Spleen (tissue), 11 donors: ENCODE results near the gene LRBA. TPM values are rescaled to one million over a fixed set of nuclear protein-coding genes. Genes with fewer than 3 reads are reported as not detected.

Experiments used
- DNase-seq: peaks from one replicate; pipeline ENCODE4 v3.0.0-alpha.2; 2020
- H3K27ac ChIP-seq, 8 donors: fragments of 200-600 bp; sonication (generic) in 7 of 8; 1 replicate in 4 of 8; 2 replicates in 4 of 8; pipeline versions ENCODE4 v1.5.0 to v1.8.0; 2016 to 2021; ENCODE audit warnings: inconsistent platforms in 4 of 8, mild to moderate bottlenecking in 4 of 8, moderate library complexity in 1 of 8
- H3K27me3 ChIP-seq, 7 donors: fragments of 200-600 bp; sonication (generic) in 6 of 7; replicated peaks in 1 of 7; 1 replicate in 4 of 7; 2 replicates in 3 of 7; pipeline versions ENCODE4 v1.5.0 to v1.8.0; 2016 to 2021; ENCODE audit warnings: inconsistent platforms in 3 of 7, mild to moderate bottlenecking in 1 of 7
- H3K36me3 ChIP-seq, 6 donors: fragments of 200-600 bp; sonication (generic) in 5 of 6; 1 replicate in 4 of 6; 2 replicates in 2 of 6; pipeline versions ENCODE4 v1.5.0 to v1.8.0; 2016 to 2021; ENCODE audit warnings: inconsistent platforms in 2 of 6
- H3K4me1 ChIP-seq, 6 donors: fragments of 200-600 bp; sonication (generic) in 5 of 6; 1 replicate in 3 of 6; 2 replicates in 3 of 6; pipeline versions ENCODE4 v1.5.0 to v1.8.0; 2016 to 2021; ENCODE audit warnings: inconsistent platforms in 3 of 6
- H3K4me3 ChIP-seq, 8 donors: fragments of 200-600 bp; sonication (generic) in 7 of 8; 1 replicate in 4 of 8; 2 replicates in 4 of 8; pipeline versions ENCODE4 v1.5.0 to v1.8.0; 2016 to 2021; ENCODE audit warnings: inconsistent platforms in 4 of 8, mild to moderate bottlenecking in 4 of 8, moderate library complexity in 2 of 8
- H3K9me3 ChIP-seq, 8 donors: fragments of 200-600 bp; sonication (generic) in 7 of 8; 1 replicate in 4 of 8; 2 replicates in 4 of 8; pipeline versions ENCODE4 v1.5.0 to v1.8.0; 2016 to 2021; ENCODE audit warnings: inconsistent platforms in 4 of 8
- POLR2A ChIP-seq, 3 donors: fragments of 450-650 bp; IDR thresholded peaks; one replicate each; pipeline ENCODE4 v1.5.1; 2017; ENCODE audit warnings: antibody characterized with exemption in 3 of 3, mild to moderate bottlenecking in 1 of 3
- POLR2AphosphoS5 ChIP-seq, 3 donors: sonication (generic); formaldehyde crosslinking; IDR thresholded peaks; one replicate each; pipeline ENCODE4 v1.5.1; 2017; ENCODE audit warnings: antibody characterized with exemption in 3 of 3
- WGBS, 5 donors: extraction: QIAGEN DNeasy Blood & Tissue Kit in 3 of 5; methylation state at CpG; one replicate each; pipeline versions ENCODE4 v1.1.5 to v1.1.7; 2013 to 2018; 5-methylcytosine and 5-hydroxymethylcytosine counted together
- intact Hi-C: fragments of 100-400 bp; cut with DNase I; formaldehyde crosslinking; loops from one replicate; pipeline ENCODE4 v1.15.0; 2023; ENCODE audit warnings: low total_unique reads
- polyA plus RNA-seq, 3 donors: library from polyadenylated mRNA; stranded (reverse); fragments of 200-250 nt; gene quantifications; one replicate each; pipeline ENCODE4 v1.2.1, GENCODE V29; 2013
- total RNA-seq, 7 donors: library from RNA; depleted of rRNA in 3 of 7; stranded (reverse); fragments of >200 nt in 3 of 7; fragmentation: NEBNext Ultra II Directional in 4 of 7; extraction: Animal tissue kit (Norgen Biotek cat#: 25700) in 4 of 7; gene quantifications; one replicate each; pipeline versions ENCODE4 v1.1.0 to v1.2.1, GENCODE V29; 2016 to 2021
- TF ChIP-seq, protein P1 (sequence below), 11 experiments: fragments of 200-600 bp in 7 of 11; fragments of 450-650 bp in 4 of 11; sonication (generic) in 4 of 11; IDR thresholded peaks in 8 of 11; conservative IDR thresholded peaks in 3 of 11; 1 replicate in 7 of 11; 2 replicates in 4 of 11; pipeline versions ENCODE4 v1.4.0 to v1.8.0; 2016 to 2021; ENCODE audit warnings: antibody characterized with exemption in 11 of 11, inconsistent platforms in 4 of 11, mild to moderate bottlenecking in 1 of 11
- donor health status: healthy with polysubstance abuse.
- donor health status: DM: no; HTN: no; CAD: no; lungs with moderate emphysema.
- donor health status: DM: no; HTN: no; CAD: no.
- donor health status: Bipolar disorder and iron deficiency.
- donor health status: healthy.
- donor health status: DM: no; HTN: no; CAD: no.
- donor health status: DM: yes; HTN: yes; CAD: no.

LRBA gene
- total and polyA plus RNA-seq, 10 donors = 8.2 to 84.9 (median 50.5) TPM

DNA sequence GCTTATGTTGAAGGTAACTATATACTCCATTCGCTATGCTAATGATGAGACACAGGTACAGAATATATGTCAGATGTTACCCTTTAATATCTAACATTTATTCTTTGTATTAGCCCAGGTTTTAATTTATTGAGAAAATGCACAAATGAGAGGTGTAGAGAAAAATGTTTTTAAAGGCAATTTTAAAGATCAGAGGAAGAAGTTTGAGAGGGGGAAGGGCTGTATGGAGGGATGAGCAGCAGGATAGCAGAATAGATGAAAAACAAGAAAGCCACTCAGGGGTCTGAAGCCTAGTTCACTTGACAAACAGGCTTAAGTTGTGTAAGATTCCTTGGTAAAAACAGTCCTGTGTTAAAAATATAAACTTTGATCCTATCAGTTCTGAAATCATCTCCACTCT, 429.5 kb downstream of the LRBA start:
- no peaks in the 10 kb centered on the region for H3K27me3 ChIP-seq
- no peak overlapping the region for H3K4me3 ChIP-seq
- no peaks in the 10 kb centered on the region for H3K4me1 ChIP-seq
- H3K27ac ChIP-seq = no peak overlapping the region
- WGBS, 5 donors = 92 to 98% (median 97%) methylated on average over 1 of the region's 1 CpG
- intact Hi-C loops = no loop called here
- TF ChIP-seq POLR2AphosphoS5 (IDR thresholded peaks at IDR 0.05) (no peak), POLR2A (IDR thresholded peaks at IDR 0.05) (no peak)
- TF ChIP-seq, protein P1, sequence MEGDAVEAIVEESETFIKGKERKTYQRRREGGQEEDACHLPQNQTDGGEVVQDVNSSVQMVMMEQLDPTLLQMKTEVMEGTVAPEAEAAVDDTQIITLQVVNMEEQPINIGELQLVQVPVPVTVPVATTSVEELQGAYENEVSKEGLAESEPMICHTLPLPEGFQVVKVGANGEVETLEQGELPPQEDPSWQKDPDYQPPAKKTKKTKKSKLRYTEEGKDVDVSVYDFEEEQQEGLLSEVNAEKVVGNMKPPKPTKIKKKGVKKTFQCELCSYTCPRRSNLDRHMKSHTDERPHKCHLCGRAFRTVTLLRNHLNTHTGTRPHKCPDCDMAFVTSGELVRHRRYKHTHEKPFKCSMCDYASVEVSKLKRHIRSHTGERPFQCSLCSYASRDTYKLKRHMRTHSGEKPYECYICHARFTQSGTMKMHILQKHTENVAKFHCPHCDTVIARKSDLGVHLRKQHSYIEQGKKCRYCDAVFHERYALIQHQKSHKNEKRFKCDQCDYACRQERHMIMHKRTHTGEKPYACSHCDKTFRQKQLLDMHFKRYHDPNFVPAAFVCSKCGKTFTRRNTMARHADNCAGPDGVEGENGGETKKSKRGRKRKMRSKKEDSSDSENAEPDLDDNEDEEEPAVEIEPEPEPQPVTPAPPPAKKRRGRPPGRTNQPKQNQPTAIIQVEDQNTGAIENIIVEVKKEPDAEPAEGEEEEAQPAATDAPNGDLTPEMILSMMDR (IDR thresholded peaks at IDR 0.05 in 8 of 11, conservative IDR thresholded peaks at IDR 0.05 in 3 of 11) = no peak
- H3K9me3 ChIP-seq = peaks cover 0 to 17% (median 9%) of the 10 kb centered on the region in 8 donors
- no peak for DNase-seq
- peaks cover 2 to 87% (median 28%) of the 10 kb centered on the region in 6 donors for H3K36me3 ChIP-seq

GRCh38 chr4:150584111-150584915, 430.8 kb downstream of the LRBA start:
- intact Hi-C loops = no loop called here
- peaks cover 2 to 87% (median 25%) of the 10 kb centered on the region in 6 donors for H3K36me3 ChIP-seq
- TF ChIP-seq, protein P1 (IDR thresholded peaks at IDR 0.05 in 8 of 11, conservative IDR thresholded peaks at IDR 0.05 in 3 of 11) = no peak
- no peak for TF ChIP-seq POLR2A (IDR thresholded peaks at IDR 0.05)
- no peak for TF ChIP-seq POLR2AphosphoS5 (IDR thresholded peaks at IDR 0.05)
- H3K27me3 ChIP-seq = peaks cover 0 to 5% (median 0%) of the 10 kb centered on the region in 7 donors
- H3K27ac ChIP-seq = no peak overlapping the region
- H3K4me1 ChIP-seq = no peaks in the 10 kb centered on the region
- DNase-seq = no peak
- H3K9me3 ChIP-seq = peaks cover 0 to 28% (median 13%) of the 10 kb centered on the region in 8 donors
- H3K4me3 ChIP-seq = peak overlapping the region in 3 of 8 donors; percentile 27 to 62 (median 46)
- WGBS, 5 donors = 81 to 87% (median 84%) methylated on average over 11 of the region's 11 CpGs

DNA sequence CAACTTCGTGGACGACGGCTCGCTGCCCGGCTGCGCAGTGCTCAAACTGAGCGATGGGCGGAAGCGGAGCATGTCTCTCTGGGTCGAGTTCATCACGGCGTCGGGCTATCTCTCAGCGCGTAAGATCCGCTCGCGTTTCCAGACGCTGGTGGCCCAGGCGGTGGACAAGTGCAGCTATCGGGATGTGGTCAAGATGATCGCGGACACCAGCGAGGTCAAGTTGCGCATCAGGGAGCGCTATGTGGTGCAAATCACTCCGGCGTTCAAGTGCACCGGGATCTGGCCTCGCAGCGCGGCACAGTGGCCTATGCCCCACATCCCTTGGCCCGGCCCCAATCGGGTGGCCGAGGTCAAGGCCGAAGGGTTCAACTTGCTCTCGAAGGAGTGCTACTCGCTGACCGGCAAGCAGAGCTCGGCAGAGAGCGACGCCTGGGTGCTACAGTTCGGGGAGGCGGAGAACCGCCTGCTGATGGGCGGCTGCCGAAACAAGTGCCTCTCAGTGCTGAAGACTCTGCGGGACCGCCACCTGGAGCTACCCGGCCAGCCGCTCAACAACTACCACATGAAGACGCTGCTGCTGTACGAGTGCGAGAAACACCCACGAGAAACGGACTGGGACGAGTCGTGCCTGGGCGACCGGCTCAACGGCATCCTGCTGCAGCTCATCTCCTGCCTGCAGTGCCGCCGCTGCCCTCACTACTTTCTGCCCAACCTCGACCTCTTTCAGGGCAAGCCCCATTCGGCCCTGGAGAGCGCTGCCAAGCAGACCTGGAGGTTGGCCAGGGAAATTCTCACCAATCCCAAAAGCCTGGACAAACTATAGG, 431.6 kb downstream of the LRBA start:
- H3K9me3 ChIP-seq = peaks cover 0 to 28% (median 13%) of the 10 kb centered on the region in 8 donors
- no peaks in the 10 kb centered on the region for H3K4me1 ChIP-seq
- H3K27ac ChIP-seq = no peak overlapping the region
- peaks cover 2 to 80% (median 22%) of the 10 kb centered on the region in 6 donors for H3K36me3 ChIP-seq
- DNase-seq = peak; percentile 72
- peak overlapping the region; percentile 2 to 62 (median 28) for H3K4me3 ChIP-seq
- intact Hi-C loops = no loop called here
- peaks cover 0 to 5% (median 0%) of the 10 kb centered on the region in 7 donors for H3K27me3 ChIP-seq
- TF ChIP-seq POLR2A (IDR thresholded peaks at IDR 0.05) (no peak), POLR2AphosphoS5 (IDR thresholded peaks at IDR 0.05) (peak in 2 of 3 donors; percentile 24 to 43)
- WGBS, 5 donors = 68 to 86% (median 74%) methylated on average over 45 to 66 of the region's 66 CpGs

DNA sequence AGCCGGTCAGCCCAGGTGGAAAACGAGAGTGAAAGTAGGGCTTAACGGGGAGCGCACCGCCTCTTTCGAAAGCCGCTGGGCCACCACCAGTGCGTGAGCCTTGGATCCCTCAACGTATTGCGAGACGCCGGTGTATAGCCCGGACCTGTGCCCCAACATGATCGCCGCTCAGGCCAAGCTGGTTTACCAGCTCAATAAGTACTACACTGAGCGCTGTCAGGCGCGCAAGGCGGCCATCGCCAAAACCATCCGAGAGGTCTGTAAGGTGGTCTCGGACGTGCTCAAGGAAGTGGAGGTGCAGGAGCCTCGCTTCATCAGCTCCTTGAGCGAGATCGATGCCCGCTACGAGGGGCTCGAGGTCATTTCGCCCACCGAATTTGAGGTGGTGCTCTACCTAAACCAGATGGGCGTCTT, 432.2 kb downstream of the LRBA start:
- Histone ChIP-seq H3K4me1 (no peaks in the 10 kb centered on the region), H3K27me3 (peaks cover 0 to 5% (median 0%) of the 10 kb centered on the region in 7 donors), H3K36me3 (peaks cover 2 to 74% (median 20%) of the 10 kb centered on the region in 6 donors), H3K27ac (no peak overlapping the region), H3K9me3 (peaks cover 0 to 28% (median 13%) of the 10 kb centered on the region in 8 donors), H3K4me3 (peak overlapping the region; percentile 2 to 62 (median 28))
- no peak for TF ChIP-seq POLR2A (IDR thresholded peaks at IDR 0.05)
- no peak for TF ChIP-seq POLR2AphosphoS5 (IDR thresholded peaks at IDR 0.05)
- TF ChIP-seq, protein P1 (IDR thresholded peaks at IDR 0.05 in 8 of 11, conservative IDR thresholded peaks at IDR 0.05 in 3 of 11) = no peak
- WGBS, 5 donors = 63 to 89% (median 75%) methylated on average over 32 of the region's 32 CpGs
- DNase-seq = peak; percentile 66
- intact Hi-C loops = no loop called here
